H1 (cell line): ENCODE measurements around the gene THBS3. TPM values are rescaled to one million over a fixed set of nuclear protein-coding genes. Genes with fewer than 3 reads are reported as not detected.

Source experiments
- CTCF ChIA-PET: fragments of 300-600 bp; sonication (Branson Sonifier 250); formaldehyde crosslinking; loops from one replicate; lab custom pipeline; 2021; ENCODE audit not compliant: partially characterized antibody; lab: Charles Lee
- POLR2A ChIA-PET: fragments of 300-600 bp; sonication (Branson Sonifier 250); formaldehyde crosslinking; loops from one replicate; lab custom pipeline; 2021; ENCODE audit warnings: inconsistent platforms; ENCODE audit not compliant: partially characterized antibody; lab: Charles Lee
- DNase-seq, 2 experiments: peaks; one replicate each; pipeline versions ENCODE4 v3.0.0 to v3.0.0-alpha.2; 2010 to 2022; ENCODE audit warnings: low spot score in 2 of 2, low read depth in 1 of 2, mixed read lengths in 1 of 2
- FAIRE-seq: peaks from 2 replicates; lab custom pipeline; 2011; peaks lifted over from hg19 to GRCh38; lab: Jason Lieb, UNC
- H2AFZ ChIP-seq: 2 replicates; pipeline ENCODE4 v1.8.1; 2012; ENCODE audit warnings: low read length, inconsistent platforms
- H2AK5ac ChIP-seq: 2 replicates; pipeline ENCODE4 v1.6.1; 2013; ENCODE audit warnings: low read depth, low read length
- H2BK120ac ChIP-seq: replicated peaks from 2 replicates; pipeline ENCODE3; 2013; ENCODE audit warnings: low read depth, low read length, inconsistent platforms
- H2BK12ac ChIP-seq: 2 replicates; pipeline ENCODE4 v1.6.1; 2013; ENCODE audit warnings: low read depth, low read length
- H2BK15ac ChIP-seq: 2 replicates; pipeline ENCODE4 v1.6.1; 2013; ENCODE audit warnings: low read length
- H2BK20ac ChIP-seq: 2 replicates; pipeline ENCODE4 v1.6.1; 2013; ENCODE audit warnings: low read length
- H2BK5ac ChIP-seq: 2 replicates; pipeline ENCODE4 v1.6.1; 2013; ENCODE audit warnings: low read depth, low read length
- H3K14ac ChIP-seq: 2 replicates; pipeline ENCODE4 v1.6.1; 2013; ENCODE audit warnings: inconsistent platforms; ENCODE audit not compliant: insufficient read length
- H3K18ac ChIP-seq: 2 replicates; pipeline ENCODE4 v1.6.1; 2013; ENCODE audit warnings: low read length; ENCODE audit errors: extremely low read depth
- H3K23ac ChIP-seq: 2 replicates; pipeline ENCODE4 v1.6.1; 2013; ENCODE audit warnings: inconsistent platforms; ENCODE audit not compliant: insufficient read length
- H3K23me2 ChIP-seq: 2 replicates; pipeline ENCODE4 v1.6.1; 2013; ENCODE audit warnings: low read depth, low read length
- H3K27ac ChIP-seq: 2 replicates; pipeline ENCODE4 v1.6.1; 2011; ENCODE audit warnings: low read depth, low read length, inconsistent platforms
- H3K27me3 ChIP-seq, 4 experiments: replicated peaks in 1 of 4; 1 replicate in 1 of 4; 2 replicates in 3 of 4; pipeline versions ENCODE4 v1.6.1 to v1.8.1; 2011 to 2013; ENCODE audit warnings: low read length in 3 of 4, mild to moderate bottlenecking in 3 of 4, inconsistent platforms in 2 of 4, mixed read lengths in 2 of 4, moderate library complexity in 1 of 4; ENCODE audit not compliant: control insufficient read depth in 3 of 4, insufficient read depth in 3 of 4; ENCODE audit errors: extremely low read depth in 1 of 4
- H3K36me3 ChIP-seq, 4 experiments: 2 replicates each; pipeline versions ENCODE4 v1.6.1 to v1.8.1; 2011 to 2013; ENCODE audit warnings: mild to moderate bottlenecking in 4 of 4, low read length in 3 of 4, moderate library complexity in 2 of 4, control low read depth in 1 of 4, inconsistent platforms in 1 of 4; ENCODE audit not compliant: insufficient read depth in 4 of 4, control insufficient read depth in 2 of 4
- H3K4ac ChIP-seq: replicated peaks from 2 replicates; pipeline ENCODE3; 2013; ENCODE audit warnings: low read length, low read depth, mixed read lengths, inconsistent platforms; ENCODE audit not compliant: insufficient read length
- H3K4me1 ChIP-seq, 4 experiments: replicated peaks in 1 of 4; 1 replicate in 1 of 4; 2 replicates in 3 of 4; pipeline versions ENCODE4 v1.6.1 to v1.8.1; 2011 to 2013; ENCODE audit warnings: low read length in 3 of 4, inconsistent platforms in 2 of 4, mixed read lengths in 1 of 4; ENCODE audit not compliant: insufficient read depth in 4 of 4, control insufficient read depth in 3 of 4
- H3K4me2 ChIP-seq, 2 experiments: 2 replicates each; pipeline versions ENCODE4 v1.6.1 to v1.8.1; 2011 to 2013; ENCODE audit warnings: low read depth in 2 of 2, low read length in 2 of 2, control low read depth in 1 of 2, inconsistent platforms in 1 of 2, mild to moderate bottlenecking in 1 of 2; ENCODE audit not compliant: insufficient read depth in 1 of 2
- H3K4me3 ChIP-seq, 4 experiments: fragments of 200-600, 300-600 bp in 1 of 4; sonication (generic), shearing (Covaris generic), sonication (Bioruptor Twin) in 1 of 4; 2 replicates each; pipeline versions ENCODE4 v1.5.1 to v1.8.1; 2011 to 2016; ENCODE audit warnings: low read length in 4 of 4, low read depth in 3 of 4, control low read depth in 2 of 4, inconsistent platforms in 2 of 4, mild to moderate bottlenecking in 2 of 4, mixed read lengths in 1 of 4, moderate library complexity in 1 of 4; ENCODE audit not compliant: insufficient read depth in 2 of 4; ENCODE audit errors: extremely low read depth in 1 of 4
- H3K56ac ChIP-seq: replicated peaks from 2 replicates; pipeline ENCODE3; 2013; ENCODE audit warnings: low read depth, mild to moderate bottlenecking, mixed read lengths, low read length, inconsistent platforms; ENCODE audit not compliant: insufficient read length
- H3K79me1 ChIP-seq: 2 replicates; pipeline ENCODE4 v1.6.1; 2013; ENCODE audit warnings: low read depth, low read length, control low read depth
- H3K79me2 ChIP-seq, 2 experiments: 2 replicates each; pipeline versions ENCODE4 v1.6.1 to v1.8.1; 2012 to 2013; ENCODE audit warnings: low read length in 2 of 2, mild to moderate bottlenecking in 2 of 2, inconsistent platforms in 1 of 2; ENCODE audit not compliant: insufficient read depth in 2 of 2, control insufficient read depth in 1 of 2
- H3K9ac ChIP-seq, 4 experiments: replicated peaks in 1 of 4; 1 replicate in 1 of 4; 2 replicates in 3 of 4; pipeline versions ENCODE4 v1.6.1 to v1.8.1; 2011 to 2013; ENCODE audit warnings: low read depth in 3 of 4, low read length in 3 of 4, control low read depth in 2 of 4, mild to moderate bottlenecking in 2 of 4, moderate library complexity in 2 of 4, inconsistent platforms in 1 of 4; ENCODE audit errors: extremely low read depth in 1 of 4
- H3K9me3 ChIP-seq, 2 experiments: 2 replicates each; pipeline versions ENCODE4 v1.6.1 to v1.8.1; 2012 to 2013; ENCODE audit warnings: mild to moderate bottlenecking in 2 of 2, moderate library complexity in 2 of 2, control low read depth in 1 of 2, inconsistent platforms in 1 of 2, low read depth in 1 of 2, low read length in 1 of 2, mixed read lengths in 1 of 2; ENCODE audit not compliant: insufficient read depth in 2 of 2
- H4K20me1 ChIP-seq, 2 experiments: replicated peaks in 1 of 2; 2 replicates each; pipeline versions ENCODE3 to v1.8.1; 2011 to 2013; ENCODE audit warnings: inconsistent platforms in 2 of 2, low read length in 2 of 2, mild to moderate bottlenecking in 1 of 2; ENCODE audit not compliant: insufficient read depth in 2 of 2, control insufficient read depth in 1 of 2
- H4K5ac ChIP-seq: 2 replicates; pipeline ENCODE4 v1.6.1; 2013; ENCODE audit warnings: low read length, low read depth, mixed read lengths, inconsistent platforms; ENCODE audit not compliant: insufficient read length
- H4K8ac ChIP-seq: 2 replicates; pipeline ENCODE4 v1.8.0; 2013; ENCODE audit warnings: mild to moderate bottlenecking, moderate library complexity, low read length, inconsistent platforms; ENCODE audit not compliant: insufficient read depth; ENCODE audit errors: extremely low read depth
- H4K91ac ChIP-seq: replicated peaks from 2 replicates; pipeline ENCODE3; 2013; ENCODE audit warnings: low read length, mixed read lengths, inconsistent platforms; ENCODE audit not compliant: insufficient read length
- JUN ChIP-seq: IDR thresholded peaks from 2 replicates; pipeline ENCODE4 v1.6.1; 2011; ENCODE audit warnings: low read depth, mild to moderate bottlenecking, improper control_type of control experiment, low read length
- JUND ChIP-seq: IDR thresholded peaks from 2 replicates; pipeline ENCODE4 v1.6.1; 2011; ENCODE audit warnings: mild to moderate bottlenecking, improper control_type of control experiment, low read length
- NRF1 ChIP-seq: IDR thresholded peaks from 2 replicates; pipeline ENCODE4 v1.6.1; 2011; ENCODE audit warnings: mild to moderate bottlenecking, low read depth, low read length, improper control_type of control experiment
- PHF8 ChIP-seq: fragments of 200-600 bp; sonication (generic); conservative IDR thresholded peaks from 2 replicates; pipeline ENCODE4 v1.7.1; 2012; ENCODE audit warnings: low read depth, mild to moderate bottlenecking, inconsistent platforms, low read length, moderate library complexity
- SRF ChIP-seq: IDR thresholded peaks from 2 replicates; pipeline ENCODE4 v1.6.1; 2011; ENCODE audit warnings: mild to moderate bottlenecking, low read depth, low read length, moderate library complexity
- TAF1 ChIP-seq: IDR thresholded peaks from 2 replicates; pipeline ENCODE4 v1.6.1; 2011; ENCODE audit warnings: mild to moderate bottlenecking, low read depth, low read length
- TCF12 ChIP-seq: IDR thresholded peaks from 2 replicates; pipeline ENCODE4 v1.6.1; 2011; ENCODE audit warnings: low read depth, mild to moderate bottlenecking, low read length
- WGBS, 2 experiments: shearing (Covaris generic) in 1 of 2; methylation state at CpG; one replicate each; pipeline versions ENCODE4 v1.1.6 to v1.1.7; 2013 to 2015; ENCODE audit warnings: low lambda C conversion rate in 2 of 2, mixed read lengths in 2 of 2, inconsistent platforms in 1 of 2, low coverage in 1 of 2, missing lambda C conversion rate in 1 of 2; ENCODE audit not compliant: insufficient replicate concordance in 2 of 2, insufficient coverage in 1 of 2, insufficient read length in 1 of 2; ENCODE audit errors: extremely low coverage in 1 of 2, missing lambda C conversion rate in 1 of 2; 5-methylcytosine and 5-hydroxymethylcytosine counted together
- polyA plus RNA-seq, 7 experiments: library from polyadenylated mRNA; depleted of rRNA in 3 of 7; stranded (reverse) in 5 of 7; unstranded in 2 of 7; fragments of >200 nt in 5 of 7; fragments of 200-250 nt in 2 of 7; gene quantifications; 1 replicate in 5 of 7; 2 replicates in 1 of 7; 4 replicates in 1 of 7; pipeline versions ENCODE4 v1.2.1 to v1.2.3, GENCODE V29; 2011 to 2013; ENCODE audit warnings: missing spikeins in 2 of 7, mixed read lengths in 2 of 7
- total RNA-seq: library from RNA; stranded (reverse); fragmentation: NEBNext Ultra II Directional; extraction: Animal tissue kit (Norgen Biotek cat#: 25700); gene quantifications from 2 replicates; pipeline ENCODE4 v1.2.1, GENCODE V29; 2021
- TF ChIP-seq, protein P1 (sequence below): IDR thresholded peaks from 2 replicates; pipeline ENCODE4 v1.6.1; 2012; ENCODE audit warnings: inconsistent platforms

The THBS3 gene
- total and polyA plus RNA-seq, 2 of the 8 experiments (the other 6 are each of a cell fraction or from before 2014, with no cell fraction given), result 3.0 to 3.5 TPM

DNA sequence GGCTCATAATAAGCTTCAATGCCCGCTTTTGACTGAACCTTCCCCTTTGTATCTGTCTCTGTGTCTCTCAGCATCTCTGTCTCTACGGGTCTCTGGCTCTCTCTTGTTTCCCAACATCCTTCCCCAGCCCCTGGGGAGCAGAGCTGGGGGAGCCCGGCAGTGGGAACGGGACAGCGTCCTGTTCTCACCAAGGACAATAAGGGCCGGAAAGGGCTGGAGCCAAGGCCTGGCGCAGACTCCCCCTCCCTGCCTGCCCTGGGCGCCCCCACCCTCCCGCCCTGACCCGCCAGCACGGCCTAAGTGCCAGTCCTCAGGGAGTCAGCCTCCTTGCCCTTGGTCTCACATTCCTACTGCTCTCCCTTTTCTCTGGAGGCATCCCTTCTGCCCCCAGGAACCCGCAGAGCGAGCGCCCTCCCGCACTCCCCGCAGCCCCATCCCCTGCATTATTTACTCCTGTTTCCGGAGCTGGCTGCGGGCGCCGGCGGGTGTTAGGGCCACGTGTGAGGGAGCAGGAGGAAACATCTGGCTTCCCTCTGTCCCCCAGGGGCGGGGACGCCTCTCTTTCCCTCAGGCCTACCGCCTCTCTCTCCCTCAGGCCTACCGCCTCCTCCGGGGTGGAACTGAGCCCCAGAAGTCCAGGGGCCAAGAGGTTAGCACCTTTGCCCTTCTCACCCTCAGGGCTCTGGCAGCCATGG, 41.1 kb downstream of the THBS3 start:
- Histone ChIP-seq H4K20me1 (no peaks in the 10 kb centered on the region), H3K18ac (peak overlapping the region; percentile 73), H4K91ac (peak overlapping the region; percentile 75), H2BK120ac (no peak overlapping the region), H3K36me3 (peaks cover 0 to 10% (median 7%) of the 10 kb centered on the region in 4 experiments; a peak in 4 of 8 replicates), H3K9me3 (no peaks in the 10 kb centered on the region), H3K23me2 (peaks cover 11% of the 10 kb centered on the region), H3K27ac (no peak overlapping the region), H4K5ac (peak overlapping the region; percentile 46), H3K9ac (0 out of 7 replicates have a peak overlapping the region, but pooled peaks of 1 of the 4 experiments have one; percentile 8), H3K79me1 (no peaks in the 10 kb centered on the region), H2BK15ac (peak overlapping the region; percentile 100; the same call in 1 of the 2 replicates), H2BK20ac (0 out of 2 replicates have a peak overlapping the region, but pooled peaks have one; percentile 2), H2AFZ (peak overlapping the region; percentile 37), H2AK5ac (no peak overlapping the region), H3K4me1 (peaks cover 2 to 17% (median 13%) of the 10 kb centered on the region in 4 experiments), H3K79me2 (peaks cover 0 to 2% of the 10 kb centered on the region in 2 experiments; a peak in 1 of 4 replicates), H3K4ac (peak overlapping the region; percentile 71), H3K4me2 (peak overlapping the region; percentile 63 to 100), H3K56ac (no peak overlapping the region), H3K23ac (no peak overlapping the region), H3K4me3 (peak overlapping the region; percentile 28 to 71 (median 32); a peak in 6 of 8 replicates), H2BK5ac (peak overlapping the region; percentile 60; the same call in 1 of the 2 replicates), H2BK12ac (peak overlapping the region; percentile 87; the same call in 1 of the 2 replicates), H3K27me3 (no peaks in the 10 kb centered on the region), H3K14ac (no peak overlapping the region), H4K8ac (peak overlapping the region; percentile 42)
- POLR2A ChIA-PET, result interaction anchor here (0.5 to 3.0 kb wide), 15 partner anchors 8 to 195 kb away, joined by 3 to 24 read pairs (median 4); partner anchors contain the start of gene SLC50A1
- no peak for FAIRE-seq
- CTCF ChIA-PET, result interaction anchor here (0.6 to 12.4 kb wide), 31 partner anchors 7 to 560 kb away, joined by 3 to 215 read pairs (median 5); partner anchors contain the start of genes DPM3, EFNA1, EFNA4 and SLC50A1
- 14% methylated on average over 18 of the region's 27 CpGs; no CpG with 5 or more reads in 1 of the 2 experiments for WGBS, 2 experiments
- DNase-seq, result peak in 1 of 2 experiments; percentile 82
- TF ChIP-seq PHF8 (no peak), NRF1 (no peak), TAF1 (no peak), SRF (no peak), TCF12 (0 out of 2 replicates have a peak, but pooled peaks have one; percentile 57), JUND (no peak), JUN (no peak)
- TF ChIP-seq, protein P1, sequence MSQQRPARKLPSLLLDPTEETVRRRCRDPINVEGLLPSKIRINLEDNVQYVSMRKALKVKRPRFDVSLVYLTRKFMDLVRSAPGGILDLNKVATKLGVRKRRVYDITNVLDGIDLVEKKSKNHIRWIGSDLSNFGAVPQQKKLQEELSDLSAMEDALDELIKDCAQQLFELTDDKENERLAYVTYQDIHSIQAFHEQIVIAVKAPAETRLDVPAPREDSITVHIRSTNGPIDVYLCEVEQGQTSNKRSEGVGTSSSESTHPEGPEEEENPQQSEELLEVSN, result peak; percentile 51
